Measurements from ENCODE around the gene DNAJA3. TPM values are rescaled to one million over a fixed set of nuclear protein-coding genes. Genes with fewer than 3 reads are reported as not detected.

DNAJA3 gene
- total and polyA plus RNA-seq, 2 experiments from 2014 or later = 47.2 to 51.0 TPM

DNA sequence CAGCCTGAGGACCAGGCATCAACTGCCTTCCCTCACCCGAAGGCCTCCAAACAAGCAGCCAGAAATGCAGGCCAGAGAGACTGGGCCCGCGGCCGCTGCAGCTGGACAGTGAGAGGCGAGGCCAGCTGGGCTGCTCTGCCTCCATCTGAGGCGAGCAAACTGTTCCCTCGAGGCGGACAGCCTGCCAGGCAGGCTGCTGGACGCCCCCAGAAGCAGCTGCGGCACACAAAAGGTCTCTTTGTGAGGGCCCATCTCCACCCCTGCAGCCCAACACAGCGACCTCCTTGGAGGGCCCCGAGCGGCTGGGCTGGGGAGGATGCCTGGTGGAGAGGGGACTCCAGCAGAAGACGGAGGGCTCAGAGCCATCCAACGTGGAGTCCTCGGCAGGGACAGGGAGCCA, 14.0 kb upstream of the DNAJA3 start:
- Histone ChIP-seq H2AFZ (no peak overlapping the region), H3K79me2 (ENCODE audit: insufficient read depth) (peaks cover 50% of the 10 kb centered on the region), H3K36me3 (ENCODE audit: low read depth) (no peaks in the 10 kb centered on the region; the same call in 1 of the 2 replicates), H3K4me3 (no peak overlapping the region), H4K20me1 (ENCODE audit: insufficient read depth) (no peaks in the 10 kb centered on the region), H3F3A (ENCODE audit: insufficient read depth) (peaks cover 11% of the 10 kb centered on the region; the same call in 1 of the 2 replicates), H3K9ac (no peak overlapping the region), H3K27ac (no peak overlapping the region), H3K27me3 (replicated peaks; ENCODE audit: insufficient read depth) (no peaks in the 10 kb centered on the region), H3K9me2 (ENCODE audit: insufficient read depth) (no peaks in the 10 kb centered on the region), H3K4me1 (ENCODE audit: insufficient read depth) (0 out of 2 replicates have a peak, but pooled peaks cover 6% of the 10 kb centered on the region), H3K4me2 (ENCODE audit: unreplicated experiment) (no peak overlapping the region), H3K9me3 (ENCODE audit: low read depth) (no peaks in the 10 kb centered on the region)
- in situ Hi-C loops (cut with MboI) = no loop called here
- no peak for DNase-seq
- 82 to 87% methylated on average over 14 to 16 of the region's 16 CpGs for WGBS, 2 experiments (ENCODE audit: low coverage in 1 of 2, low lambda C conversion rate in 2 of 2, missing lambda C conversion rate in 2 of 2)
- TF ChIP-seq EZH2 (IDR thresholded peaks at IDR 0.05; ENCODE audit: insufficient read depth, poor library complexity, severe bottlenecking) = no peak
- TF ChIP-seq EZH2phosphoT487 (IDR thresholded peaks at IDR 0.05; ENCODE audit: insufficient read depth, low read depth) = no peak

GRCh38 chr16:4412159-4412558, 13.5 kb upstream of the DNAJA3 start:
- Histone ChIP-seq H2AFZ (no peak overlapping the region), H3K9me3 (ENCODE audit: low read depth) (no peaks in the 10 kb centered on the region), H3K4me2 (ENCODE audit: unreplicated experiment) (no peak overlapping the region), H3K27me3 (replicated peaks; ENCODE audit: insufficient read depth) (no peaks in the 10 kb centered on the region), H3F3A (ENCODE audit: insufficient read depth) (peaks cover 11% of the 10 kb centered on the region; the same call in 1 of the 2 replicates), H3K9ac (no peak overlapping the region), H3K9me2 (ENCODE audit: insufficient read depth) (no peaks in the 10 kb centered on the region), H4K20me1 (ENCODE audit: insufficient read depth) (no peaks in the 10 kb centered on the region), H3K4me1 (ENCODE audit: insufficient read depth) (0 out of 2 replicates have a peak, but pooled peaks cover 6% of the 10 kb centered on the region), H3K4me3 (no peak overlapping the region), H3K36me3 (ENCODE audit: low read depth) (no peaks in the 10 kb centered on the region), H3K79me2 (ENCODE audit: insufficient read depth) (peaks cover 50% of the 10 kb centered on the region), H3K27ac (no peak overlapping the region)
- in situ Hi-C loops (cut with MboI) = no loop called here
- WGBS, 2 experiments (ENCODE audit: low coverage in 1 of 2, low lambda C conversion rate in 2 of 2, missing lambda C conversion rate in 2 of 2) = 83 to 91% methylated on average over 8 of the region's 8 CpGs
- DNase-seq = no peak
- TF ChIP-seq EZH2 (IDR thresholded peaks at IDR 0.05; ENCODE audit: insufficient read depth, poor library complexity, severe bottlenecking) (no peak), EZH2phosphoT487 (IDR thresholded peaks at IDR 0.05; ENCODE audit: insufficient read depth, low read depth) (no peak)

DNA sequence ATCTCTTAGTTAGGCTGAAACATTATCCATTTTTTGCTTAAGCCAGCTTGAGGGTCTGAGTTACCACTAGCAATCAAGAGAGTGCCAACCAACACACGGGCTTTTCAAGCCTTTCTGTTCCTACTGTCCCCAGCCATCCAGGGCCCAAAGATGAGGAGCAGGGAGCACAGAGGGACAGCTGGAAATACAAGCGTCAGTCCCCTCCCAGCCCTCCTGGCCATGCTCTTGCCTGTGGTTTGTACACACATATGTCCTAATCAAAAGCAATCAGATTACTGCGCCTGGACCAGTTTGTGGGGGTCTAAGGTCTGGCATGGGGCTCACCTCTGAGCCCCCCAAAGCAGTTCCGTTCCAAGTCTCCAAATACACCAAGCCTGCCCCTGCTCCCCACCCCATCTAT, 12.8 kb upstream of the DNAJA3 start:
- WGBS, 2 experiments (ENCODE audit: low coverage in 1 of 2, low lambda C conversion rate in 2 of 2, missing lambda C conversion rate in 2 of 2) = 94% methylated on average over 4 of the region's 4 CpGs
- Histone ChIP-seq H3K27me3 (replicated peaks; ENCODE audit: insufficient read depth) (no peaks in the 10 kb centered on the region), H3K9ac (no peak overlapping the region), H3K27ac (no peak overlapping the region), H3K4me3 (no peak overlapping the region), H3K79me2 (ENCODE audit: insufficient read depth) (peaks cover 50% of the 10 kb centered on the region), H3K9me3 (ENCODE audit: low read depth) (no peaks in the 10 kb centered on the region), H4K20me1 (ENCODE audit: insufficient read depth) (no peaks in the 10 kb centered on the region), H3K4me1 (ENCODE audit: insufficient read depth) (0 out of 2 replicates have a peak, but pooled peaks cover 6% of the 10 kb centered on the region), H3K36me3 (ENCODE audit: low read depth) (no peaks in the 10 kb centered on the region), H3K4me2 (ENCODE audit: unreplicated experiment) (no peak overlapping the region), H3K9me2 (ENCODE audit: insufficient read depth) (no peaks in the 10 kb centered on the region), H3F3A (ENCODE audit: insufficient read depth) (peaks cover 11% of the 10 kb centered on the region; the same call in 1 of the 2 replicates), H2AFZ (no peak overlapping the region)
- in situ Hi-C loops (cut with MboI) = no loop called here
- no peak for TF ChIP-seq EZH2phosphoT487 (IDR thresholded peaks at IDR 0.05; ENCODE audit: insufficient read depth, low read depth)
- no peak for TF ChIP-seq EZH2 (IDR thresholded peaks at IDR 0.05; ENCODE audit: insufficient read depth, poor library complexity, severe bottlenecking)
- DNase-seq = no peak

DNA sequence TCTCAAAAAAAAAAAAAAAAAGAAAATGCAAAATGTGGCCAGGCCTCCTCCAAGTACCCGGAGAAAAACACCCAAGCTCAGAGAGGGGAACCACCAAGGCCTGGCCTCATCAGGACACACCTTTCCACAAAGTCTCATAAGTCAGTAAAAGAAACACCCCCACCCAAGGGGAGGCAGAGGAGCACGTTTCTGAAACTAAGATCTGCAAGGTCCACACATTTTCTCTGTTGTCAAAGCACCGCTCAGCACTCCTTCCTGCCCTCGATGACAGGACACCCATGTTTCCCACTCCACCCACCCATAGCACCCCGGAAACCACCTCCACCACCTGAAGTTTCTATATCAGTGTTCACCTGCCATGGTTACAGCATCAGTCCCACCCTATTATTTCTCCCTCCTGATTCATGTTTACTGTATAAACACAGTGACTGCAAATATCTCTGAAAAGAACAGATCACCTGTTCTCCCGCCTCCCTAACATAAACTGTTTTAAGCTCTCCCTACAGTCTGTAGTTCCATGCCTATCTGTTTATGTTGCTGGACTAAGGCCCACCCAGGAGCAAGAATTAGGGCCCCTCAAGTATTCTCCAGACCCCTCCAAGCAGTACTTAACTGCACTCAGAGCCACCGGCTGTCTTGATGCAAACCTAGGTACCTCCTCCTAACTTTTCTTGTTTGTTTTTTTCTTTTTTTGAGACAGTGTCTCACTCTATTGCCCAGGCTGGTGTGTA, 11.3 kb upstream of the DNAJA3 start:
- no peaks in the 10 kb centered on the region for H3K27me3 ChIP-seq (replicated peaks; ENCODE audit: insufficient read depth)
- H3K9me3 ChIP-seq (ENCODE audit: low read depth) = no peaks in the 10 kb centered on the region
- H3K27ac ChIP-seq = no peak overlapping the region
- no peak overlapping the region for H3K9ac ChIP-seq
- H3K4me3 ChIP-seq = no peak overlapping the region
- H3K79me2 ChIP-seq (ENCODE audit: insufficient read depth) = peaks cover 50% of the 10 kb centered on the region
- no peaks in the 10 kb centered on the region for H3K36me3 ChIP-seq (ENCODE audit: low read depth)
- no peaks in the 10 kb centered on the region for H4K20me1 ChIP-seq (ENCODE audit: insufficient read depth)
- no peak overlapping the region for H2AFZ ChIP-seq
- in situ Hi-C loops (cut with MboI) = no loop called here
- peaks cover 11% of the 10 kb centered on the region; the same call in 1 of the 2 replicates for H3F3A ChIP-seq (ENCODE audit: insufficient read depth)
- DNase-seq = no peak
- 86 to 87% methylated on average over 7 of the region's 7 CpGs for WGBS, 2 experiments (ENCODE audit: low coverage in 1 of 2, low lambda C conversion rate in 2 of 2, missing lambda C conversion rate in 2 of 2)
- TF ChIP-seq EZH2phosphoT487 (IDR thresholded peaks at IDR 0.05; ENCODE audit: insufficient read depth, low read depth) = no peak
- TF ChIP-seq EZH2 (IDR thresholded peaks at IDR 0.05; ENCODE audit: insufficient read depth, poor library complexity, severe bottlenecking) = no peak
- no peak overlapping the region for H3K4me2 ChIP-seq (ENCODE audit: unreplicated experiment)
- no peaks in the 10 kb centered on the region for H3K9me2 ChIP-seq (ENCODE audit: insufficient read depth)
- H3K4me1 ChIP-seq (ENCODE audit: insufficient read depth) = 0 out of 2 replicates have a peak, but pooled peaks cover 6% of the 10 kb centered on the region
